ENCODE results near the gene SETD5. TPM values are rescaled to one million over a fixed set of nuclear protein-coding genes. Genes with fewer than 3 reads are reported as not detected.

Gene SETD5
- total and polyA plus RNA-seq, 4 experiments from 2014 or later, result 8.4 to 142 (median 96.4) TPM

- CTCF ChIA-PET (ENCODE audit: partially characterized antibody), result no interaction called here
- Histone ChIP-seq H3K9me3 (ENCODE audit: control insufficient read depth in 1 of 2, low read length in 2 of 2) (no peaks in the 10 kb centered on the region), H3K4me1 (ENCODE audit: insufficient read depth, low read length) (no peaks in the 10 kb centered on the region), H3K27me3 (ENCODE audit: insufficient read depth, low read length) (no peaks in the 10 kb centered on the region), H3K36me3 (ENCODE audit: insufficient read depth, low read length) (peaks cover 69% of the 10 kb centered on the region), H3K4me3 (ENCODE audit: low read length in 2 of 2) (no peak overlapping the region), H3K27ac (ENCODE audit: low read depth, low read length) (no peak overlapping the region)
- Mint-ChIP-seq H3K4me3 (no peak overlapping the region), H3K36me3 (peaks cover 54 to 77% of the 10 kb centered on the region in 2 donors), H3K4me1 (peaks cover 11 to 27% (median 16%) of the 10 kb centered on the region in 4 donors), H3K27ac (peak overlapping the region in 6 of 7 donors; percentile 10 to 78 (median 58)), H3K9me3 (no peaks in the 10 kb centered on the region), H3K27me3 (no peaks in the 10 kb centered on the region)
- no peak for DNase-seq
- intact Hi-C loops (cut with micrococcal nuclease), result no loop called here
- POLR2A ChIA-PET (ENCODE audit: partially characterized antibody), result interaction anchor here (1.4 to 2.0 kb wide), 2 partner anchors 15 to 17 kb away, joined by 5 to 14 read pairs; partner anchors contain the start of gene THUMPD3
These were observed 17.4 kb upstream of the SETD5 start for GRCh38 chr3:9380014-9380413.

- H3K27me3 Mint-ChIP-seq, result no peaks in the 10 kb centered on the region
- H3K27ac Mint-ChIP-seq, result peak overlapping the region in 5 of 7 donors; percentile 0 to 90 (median 54)
- no peaks in the 10 kb centered on the region for H3K9me3 ChIP-seq (ENCODE audit: control insufficient read depth in 1 of 2, low read length in 2 of 2)
- no peak overlapping the region for H3K4me3 Mint-ChIP-seq
- CTCF ChIA-PET (ENCODE audit: partially characterized antibody), result interaction anchor here (1.7 to 2.5 kb wide), 2 partner anchors 12 to 31 kb away, joined by 5 to 7 read pairs; no protein-coding TSS in a partner anchor
- peaks cover 67% of the 10 kb centered on the region for H3K36me3 ChIP-seq (ENCODE audit: insufficient read depth, low read length)
- DNase-seq, result no peak
- intact Hi-C loops (cut with micrococcal nuclease), result no loop called here
- H3K4me1 ChIP-seq (ENCODE audit: insufficient read depth, low read length), result peaks cover 1% of the 10 kb centered on the region
- H3K36me3 Mint-ChIP-seq, result peaks cover 35 to 83% of the 10 kb centered on the region in 2 donors
- no peak overlapping the region for H3K27ac ChIP-seq (ENCODE audit: low read depth, low read length)
- no peaks in the 10 kb centered on the region for H3K27me3 ChIP-seq (ENCODE audit: insufficient read depth, low read length)
- no peaks in the 10 kb centered on the region for H3K9me3 Mint-ChIP-seq
- peaks cover 12 to 28% (median 21%) of the 10 kb centered on the region in 4 donors for H3K4me1 Mint-ChIP-seq
- POLR2A ChIA-PET (ENCODE audit: partially characterized antibody), result interaction anchor here (1.2 to 4.7 kb wide), 3 partner anchors 11 to 21 kb away, joined by 3 to 61 read pairs (median 8); partner anchors contain the start of gene THUMPD3
- no peak overlapping the region for H3K4me3 ChIP-seq (ENCODE audit: low read length in 2 of 2)
These were observed 13.1 kb upstream of the SETD5 start for GRCh38 chr3:9384141-9384828.

- H3K4me3 Mint-ChIP-seq, result no peak overlapping the region
- CTCF ChIA-PET (ENCODE audit: partially characterized antibody), result interaction anchor here (2.5 kb wide), 1 partner anchor 11 kb away, joined by 7 read pairs; no protein-coding TSS in a partner anchor
These were observed 12.0 kb upstream of the SETD5 start for GRCh38 chr3:9385187-9386077.

GRCh38 chr3:9386078-9386459 is 11.3 kb upstream of the SETD5 start:
- Histone ChIP-seq H3K27ac (ENCODE audit: low read depth, low read length) (no peak overlapping the region), H3K4me3 (ENCODE audit: low read length in 2 of 2) (no peak overlapping the region), H3K27me3 (ENCODE audit: insufficient read depth, low read length) (no peaks in the 10 kb centered on the region), H3K36me3 (ENCODE audit: insufficient read depth, low read length) (peaks cover 69% of the 10 kb centered on the region), H3K9me3 (ENCODE audit: control insufficient read depth in 1 of 2, low read length in 2 of 2) (no peaks in the 10 kb centered on the region), H3K4me1 (ENCODE audit: insufficient read depth, low read length) (peaks cover 13% of the 10 kb centered on the region)
- POLR2A ChIA-PET (ENCODE audit: partially characterized antibody), result interaction anchor here (1.2 to 4.7 kb wide), 2 partner anchors 9 to 13 kb away, joined by 4 to 61 read pairs; no protein-coding TSS in a partner anchor
- no peaks in the 10 kb centered on the region for H3K9me3 Mint-ChIP-seq
- CTCF ChIA-PET (ENCODE audit: partially characterized antibody), result interaction anchor here (2.5 kb wide), 1 partner anchor 10 kb away, joined by 7 read pairs; no protein-coding TSS in a partner anchor
- peaks cover 36 to 85% of the 10 kb centered on the region in 2 donors for H3K36me3 Mint-ChIP-seq
- no peak overlapping the region for H3K4me3 Mint-ChIP-seq
- H3K27me3 Mint-ChIP-seq, result no peaks in the 10 kb centered on the region
- peaks cover 15 to 31% (median 26%) of the 10 kb centered on the region in 4 donors for H3K4me1 Mint-ChIP-seq
- no peak for DNase-seq
- H3K27ac Mint-ChIP-seq, result peak overlapping the region in 3 of 7 donors; percentile 38 to 48 (median 42)
- intact Hi-C loops (cut with micrococcal nuclease), result no loop called here

More at GRCh38 chr3:9385187-9386077, 12.0 kb upstream of the SETD5 start:
- intact Hi-C loops (cut with micrococcal nuclease), result no loop called here
- no peak for DNase-seq
- no peaks in the 10 kb centered on the region for H3K9me3 Mint-ChIP-seq
- H3K27me3 Mint-ChIP-seq, result no peaks in the 10 kb centered on the region
- peaks cover 32 to 84% of the 10 kb centered on the region in 2 donors for H3K36me3 Mint-ChIP-seq
- peaks cover 6% of the 10 kb centered on the region for H3K4me1 ChIP-seq (ENCODE audit: insufficient read depth, low read length)
- peaks cover 66% of the 10 kb centered on the region for H3K36me3 ChIP-seq (ENCODE audit: insufficient read depth, low read length)
- H3K4me3 ChIP-seq (ENCODE audit: low read length in 2 of 2), result no peak overlapping the region
- POLR2A ChIA-PET (ENCODE audit: partially characterized antibody), result interaction anchor here (1.2 to 4.7 kb wide), 3 partner anchors 10 to 19 kb away, joined by 3 to 61 read pairs (median 4); no protein-coding TSS in a partner anchor
- H3K4me1 Mint-ChIP-seq, result peaks cover 14 to 27% (median 22%) of the 10 kb centered on the region in 4 donors
- no peaks in the 10 kb centered on the region for H3K27me3 ChIP-seq (ENCODE audit: insufficient read depth, low read length)
- H3K9me3 ChIP-seq (ENCODE audit: control insufficient read depth in 1 of 2, low read length in 2 of 2), result no peaks in the 10 kb centered on the region
- no peak overlapping the region for H3K27ac ChIP-seq (ENCODE audit: low read depth, low read length)
- H3K27ac Mint-ChIP-seq, result peak overlapping the region in 3 of 7 donors; percentile 12 to 48 (median 42)

- CTCF ChIA-PET (ENCODE audit: partially characterized antibody), result interaction anchor here (2.5 kb wide), 1 partner anchor 10 kb away, joined by 7 read pairs; no protein-coding TSS in a partner anchor
- no peak overlapping the region for H3K4me3 ChIP-seq (ENCODE audit: low read length in 2 of 2)
- no peaks in the 10 kb centered on the region for H3K9me3 ChIP-seq (ENCODE audit: control insufficient read depth in 1 of 2, low read length in 2 of 2)
- Mint-ChIP-seq H3K4me1 (peaks cover 18 to 37% (median 29%) of the 10 kb centered on the region in 4 donors), H3K9me3 (no peaks in the 10 kb centered on the region), H3K36me3 (peaks cover 38 to 89% of the 10 kb centered on the region in 2 donors), H3K27ac (peak overlapping the region; percentile 7 to 88 (median 48)), H3K4me3 (no peak overlapping the region), H3K27me3 (no peaks in the 10 kb centered on the region)
- intact Hi-C loops (cut with micrococcal nuclease), result no loop called here
- POLR2A ChIA-PET (ENCODE audit: partially characterized antibody), result interaction anchor here (1.2 to 4.7 kb wide), 2 partner anchors 8 to 12 kb away, joined by 4 to 61 read pairs; no protein-coding TSS in a partner anchor
- H3K27ac ChIP-seq (ENCODE audit: low read depth, low read length), result no peak overlapping the region
- no peaks in the 10 kb centered on the region for H3K27me3 ChIP-seq (ENCODE audit: insufficient read depth, low read length)
- H3K36me3 ChIP-seq (ENCODE audit: insufficient read depth, low read length), result peaks cover 73% of the 10 kb centered on the region
- peaks cover 19% of the 10 kb centered on the region for H3K4me1 ChIP-seq (ENCODE audit: insufficient read depth, low read length)
- no peak for DNase-seq
These were observed 10.7 kb upstream of the SETD5 start for GRCh38 chr3:9386501-9387321.

- POLR2A ChIA-PET (ENCODE audit: partially characterized antibody), result interaction anchor here (2.4 kb wide), 1 partner anchor 10 kb away, joined by 12 read pairs; the partner anchor contains the start of gene SETD5
- H3K36me3 Mint-ChIP-seq, result peaks cover 41 to 93% of the 10 kb centered on the region in 2 donors
- CTCF ChIA-PET (ENCODE audit: partially characterized antibody), result no interaction called here
These were observed 10.1 kb upstream of the SETD5 start for GRCh38 chr3:9387322-9387655.

More at GRCh38 chr3:9387322-9387655, 10.1 kb upstream of the SETD5 start:
- Mint-ChIP-seq H3K27ac (peak overlapping the region in 4 of 7 donors; percentile 7 to 54 (median 32)), H3K4me1 (peaks cover 24 to 43% (median 35%) of the 10 kb centered on the region in 4 donors), H3K9me3 (no peaks in the 10 kb centered on the region), H3K4me3 (no peak overlapping the region), H3K27me3 (no peaks in the 10 kb centered on the region)
- peaks cover 25% of the 10 kb centered on the region for H3K4me1 ChIP-seq (ENCODE audit: insufficient read depth, low read length)
- H3K27ac ChIP-seq (ENCODE audit: low read depth, low read length), result no peak overlapping the region
- no peaks in the 10 kb centered on the region for H3K27me3 ChIP-seq (ENCODE audit: insufficient read depth, low read length)
- H3K9me3 ChIP-seq (ENCODE audit: control insufficient read depth in 1 of 2, low read length in 2 of 2), result no peaks in the 10 kb centered on the region
- H3K36me3 ChIP-seq (ENCODE audit: insufficient read depth, low read length), result peaks cover 78% of the 10 kb centered on the region
- intact Hi-C loops (cut with micrococcal nuclease), result no loop called here
- DNase-seq, result no peak
- H3K4me3 ChIP-seq (ENCODE audit: low read length in 2 of 2), result no peak overlapping the region
